H1 (cell line): ENCODE data around the gene NBEA. TPM values are rescaled to one million over a fixed set of nuclear protein-coding genes. Genes with fewer than 3 reads are reported as not detected.

Experiments
- CHD7 ChIP-seq: fragments of 300-600 bp; sonication (generic); IDR thresholded peaks from 2 replicates; pipeline ENCODE4 v1.7.1; 2012; ENCODE audit warnings: low read length, moderate library complexity, mild to moderate bottlenecking, inconsistent platforms; ENCODE audit not compliant: insufficient replicate concordance
- polyA plus RNA-seq, 7 experiments: library from polyadenylated mRNA; depleted of rRNA in 3 of 7; stranded (reverse) in 5 of 7; unstranded in 2 of 7; fragments of >200 nt in 5 of 7; fragments of 200-250 nt in 2 of 7; gene quantifications; 1 replicate in 5 of 7; 2 replicates in 1 of 7; 4 replicates in 1 of 7; pipeline versions ENCODE4 v1.2.1 to v1.2.3, GENCODE V29; 2011 to 2013; ENCODE audit warnings: missing spikeins in 2 of 7, mixed read lengths in 2 of 7
- total RNA-seq: library from RNA; stranded (reverse); fragmentation: NEBNext Ultra II Directional; extraction: Animal tissue kit (Norgen Biotek cat#: 25700); gene quantifications from 2 replicates; pipeline ENCODE4 v1.2.1, GENCODE V29; 2021
- TF ChIP-seq, protein P1 (sequence below): IDR thresholded peaks from 2 replicates; pipeline ENCODE4 v1.6.1; 2012; ENCODE audit warnings: inconsistent platforms

The NBEA gene
- total and polyA plus RNA-seq, 2 of the 8 experiments (the other 6 are each of a cell fraction or from before 2014, with no cell fraction given): 14.2 to 21.5 TPM

GRCh38 chr13:35552172-35552844 lies 610.2 kb downstream of the NBEA start (continued):
- TF ChIP-seq CHD7: no peak
- TF ChIP-seq, protein P1, sequence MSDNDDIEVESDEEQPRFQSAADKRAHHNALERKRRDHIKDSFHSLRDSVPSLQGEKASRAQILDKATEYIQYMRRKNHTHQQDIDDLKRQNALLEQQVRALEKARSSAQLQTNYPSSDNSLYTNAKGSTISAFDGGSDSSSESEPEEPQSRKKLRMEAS: no peak
